ENCODE data around the gene ANKFY1.

The ANKFY1 gene

DNA sequence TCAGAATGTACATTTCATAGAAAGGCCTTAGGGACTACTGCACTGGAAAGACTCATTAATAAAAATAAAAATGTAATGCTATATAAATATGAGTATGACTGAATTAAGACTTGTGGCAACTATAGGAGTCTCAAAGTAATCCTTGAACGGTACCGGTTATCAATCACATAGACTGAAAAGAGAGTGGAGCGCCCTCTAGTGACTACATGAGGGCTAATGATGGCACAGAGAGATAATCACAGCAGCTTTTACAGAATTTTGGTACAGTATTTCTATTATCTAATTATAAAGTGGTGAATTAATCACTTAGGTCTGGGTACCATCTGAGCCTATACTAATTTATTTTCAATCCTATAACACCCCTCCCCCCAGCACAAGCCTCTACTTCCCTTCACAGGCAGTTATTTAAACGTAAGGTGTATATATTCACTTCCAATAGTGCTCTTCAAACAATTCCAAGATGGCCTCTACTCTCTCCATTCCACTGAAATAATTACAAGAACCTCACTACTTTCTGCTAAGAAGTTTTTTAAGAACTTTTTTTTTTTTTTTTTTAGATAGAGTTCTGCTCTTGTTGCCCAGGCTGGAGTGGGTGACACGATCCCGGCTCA is 40.7 kb upstream of the ANKFY1 start:
- ChIA-PET CTCF (interaction anchor here (1.1 to 2.6 kb wide), 14 partner anchors 9 to 112 kb away, joined by 3 to 16 read pairs (median 5); no protein-coding TSS in a partner anchor), POLR2A (no interaction called here)
- TF ChIP-seq, protein P1, sequence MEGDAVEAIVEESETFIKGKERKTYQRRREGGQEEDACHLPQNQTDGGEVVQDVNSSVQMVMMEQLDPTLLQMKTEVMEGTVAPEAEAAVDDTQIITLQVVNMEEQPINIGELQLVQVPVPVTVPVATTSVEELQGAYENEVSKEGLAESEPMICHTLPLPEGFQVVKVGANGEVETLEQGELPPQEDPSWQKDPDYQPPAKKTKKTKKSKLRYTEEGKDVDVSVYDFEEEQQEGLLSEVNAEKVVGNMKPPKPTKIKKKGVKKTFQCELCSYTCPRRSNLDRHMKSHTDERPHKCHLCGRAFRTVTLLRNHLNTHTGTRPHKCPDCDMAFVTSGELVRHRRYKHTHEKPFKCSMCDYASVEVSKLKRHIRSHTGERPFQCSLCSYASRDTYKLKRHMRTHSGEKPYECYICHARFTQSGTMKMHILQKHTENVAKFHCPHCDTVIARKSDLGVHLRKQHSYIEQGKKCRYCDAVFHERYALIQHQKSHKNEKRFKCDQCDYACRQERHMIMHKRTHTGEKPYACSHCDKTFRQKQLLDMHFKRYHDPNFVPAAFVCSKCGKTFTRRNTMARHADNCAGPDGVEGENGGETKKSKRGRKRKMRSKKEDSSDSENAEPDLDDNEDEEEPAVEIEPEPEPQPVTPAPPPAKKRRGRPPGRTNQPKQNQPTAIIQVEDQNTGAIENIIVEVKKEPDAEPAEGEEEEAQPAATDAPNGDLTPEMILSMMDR (IDR thresholded peaks at IDR 0.05; ENCODE audit: control extremely low read depth, extremely low read depth, low read depth, missing control alignments), result peak; percentile 65
- peak; percentile 67 for DNase-seq (ENCODE audit: extremely low spot score)

DNA sequence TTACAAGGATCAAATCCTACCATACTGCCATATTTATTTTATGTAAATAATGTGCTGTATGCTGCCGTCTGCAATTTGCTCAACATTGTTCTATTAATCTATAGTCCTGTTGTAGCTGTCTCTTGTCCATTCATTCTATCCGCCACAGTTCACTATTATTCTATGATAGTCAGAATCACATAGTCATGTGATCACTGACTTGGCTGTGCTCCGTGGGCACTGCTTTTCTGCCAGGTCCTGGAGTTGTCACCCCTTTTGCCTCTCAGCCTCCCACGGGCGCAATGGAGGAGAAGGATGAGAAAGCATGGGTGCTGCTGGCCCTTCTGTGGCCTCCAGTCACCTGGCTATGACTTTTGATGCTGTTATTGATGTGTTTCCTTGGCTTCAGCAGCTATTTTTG is 37.3 kb upstream of the ANKFY1 start:
- TF ChIP-seq, protein P1 (IDR thresholded peaks at IDR 0.05; ENCODE audit: control extremely low read depth, extremely low read depth, low read depth, missing control alignments), result no peak
- CTCF ChIA-PET, result no interaction called here
- DNase-seq (ENCODE audit: extremely low spot score), result no peak
- POLR2A ChIA-PET, result no interaction called here

DNA sequence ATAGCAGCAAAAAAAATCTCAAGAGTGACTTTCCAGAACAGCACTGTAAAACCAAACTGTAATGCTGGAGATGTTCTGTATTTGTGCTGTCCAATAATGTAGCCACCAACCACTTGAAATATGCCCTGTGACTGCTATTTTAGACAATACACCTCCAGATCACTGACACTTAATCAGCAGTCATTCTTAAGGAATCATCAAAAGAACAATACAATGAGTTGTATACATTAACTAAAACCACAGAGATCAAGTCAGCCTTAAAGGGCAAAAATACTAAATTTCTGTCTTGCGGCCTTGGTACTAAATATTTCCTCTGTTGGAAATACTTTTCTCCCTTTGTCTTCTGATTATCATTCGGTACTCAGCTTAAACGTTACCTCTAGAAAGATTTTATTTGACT is 33.6 kb upstream of the ANKFY1 start:
- DNase-seq (ENCODE audit: extremely low spot score), result no peak
- ChIA-PET POLR2A (interaction anchor here (1.1 kb wide), 1 partner anchor 78 kb away, joined by 3 read pairs; no protein-coding TSS in a partner anchor), CTCF (interaction anchor here (0.9 to 2.4 kb wide), 8 partner anchors 10 to 895 kb away, joined by 3 to 12 read pairs (median 4); no protein-coding TSS in a partner anchor)
- TF ChIP-seq, protein P1 (IDR thresholded peaks at IDR 0.05; ENCODE audit: control extremely low read depth, extremely low read depth, low read depth, missing control alignments), result no peak

DNA sequence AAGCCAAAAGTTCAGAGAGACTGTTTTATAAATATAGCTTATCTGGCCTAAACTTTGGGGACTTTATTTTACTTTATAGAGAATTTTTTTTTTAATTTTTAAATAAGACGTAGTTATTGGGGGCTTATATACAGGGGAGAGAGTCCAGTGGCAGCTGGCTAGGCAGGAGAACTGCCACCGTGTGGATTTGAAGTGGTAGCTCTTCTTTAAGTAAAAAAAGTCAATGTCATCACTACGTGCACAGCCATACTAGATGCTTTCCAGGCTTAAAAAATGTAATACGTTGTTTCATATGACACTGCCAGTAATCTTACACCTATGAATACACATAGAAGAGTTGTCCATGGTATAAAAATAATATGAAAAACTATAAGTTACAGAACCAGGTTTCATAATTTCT is 31.9 kb upstream of the ANKFY1 start:
- ChIA-PET POLR2A (no interaction called here), CTCF (interaction anchor here (1.0 to 1.5 kb wide), 4 partner anchors 8 to 45 kb away, joined by 3 to 5 read pairs (median 4); no protein-coding TSS in a partner anchor)
- no peak for DNase-seq (ENCODE audit: extremely low spot score)
- TF ChIP-seq, protein P1 (IDR thresholded peaks at IDR 0.05; ENCODE audit: control extremely low read depth, extremely low read depth, low read depth, missing control alignments), result no peak

DNA sequence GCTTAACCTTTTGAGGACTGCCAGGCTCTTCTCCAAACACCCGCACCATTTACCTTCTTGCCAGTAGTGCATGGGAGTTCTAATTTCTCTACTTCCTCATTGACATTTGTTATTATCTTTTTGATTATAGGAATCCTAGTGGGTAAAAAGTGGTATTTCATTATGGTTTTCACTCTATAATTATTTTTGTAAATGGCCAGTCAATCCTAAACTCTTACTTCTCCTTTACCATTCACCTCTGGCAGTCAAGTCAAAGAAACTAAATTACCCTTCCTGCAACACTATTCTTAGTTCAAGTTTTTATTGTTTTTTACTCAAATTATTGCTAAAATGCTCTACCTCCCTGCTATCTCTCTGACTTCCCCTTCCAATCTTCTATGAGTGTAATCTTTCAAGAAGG is 29.8 kb upstream of the ANKFY1 start:
- CTCF ChIA-PET, result interaction anchor here (1.1 to 3.0 kb wide), 5 partner anchors 11 to 78 kb away, joined by 3 to 16 read pairs (median 4); no protein-coding TSS in a partner anchor
- POLR2A ChIA-PET, result no interaction called here
- DNase-seq (ENCODE audit: extremely low spot score), result peak; percentile 47
- TF ChIP-seq, protein P1 (IDR thresholded peaks at IDR 0.05; ENCODE audit: control extremely low read depth, extremely low read depth, low read depth, missing control alignments), result no peak

DNA sequence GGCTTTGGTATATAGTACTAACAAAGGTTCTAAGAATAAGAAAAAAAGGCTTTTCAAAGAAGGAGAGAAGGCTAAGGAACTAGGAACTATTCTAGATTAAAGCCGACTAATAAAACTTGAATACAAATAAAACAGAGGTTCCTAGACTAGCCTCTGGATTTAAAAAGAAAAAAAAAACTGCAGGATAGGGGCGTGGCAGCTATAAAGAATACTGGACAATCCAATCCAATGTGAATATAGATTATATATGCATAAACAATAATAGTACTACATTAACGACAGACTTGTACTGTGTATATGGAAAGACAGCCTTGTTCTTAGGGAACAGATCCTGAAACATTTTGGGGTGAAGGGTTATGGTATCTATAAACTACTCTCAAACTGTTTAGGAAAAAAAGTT is 23.9 kb upstream of the ANKFY1 start:
- TF ChIP-seq, protein P1 (IDR thresholded peaks at IDR 0.05; ENCODE audit: control extremely low read depth, extremely low read depth, low read depth, missing control alignments), result no peak
- POLR2A ChIA-PET, result no interaction called here
- DNase-seq (ENCODE audit: extremely low spot score), result no peak
- CTCF ChIA-PET, result interaction anchor here (0.7 kb wide), 1 partner anchor 11 kb away, joined by 3 read pairs; no protein-coding TSS in a partner anchor
